GM21381 (cell line): ENCODE data around the gene EMX2.

Experiments
- ATAC-seq: cut with Tn5 transposase; IDR thresholded peaks from one replicate; pipeline ENCODE4 v1.9.1; 2021; ENCODE audit warnings: mild to moderate bottlenecking, moderate library complexity; ENCODE audit not compliant: unreplicated experiment

Gene EMX2

GRCh38 chr10:117543225-117544003 lies 868 bp downstream of the EMX2 start:
- ATAC-seq, result no peak

- no peak for ATAC-seq
Measured at GRCh38 chr10:117544004-117544701, 1.6 kb downstream of the EMX2 start.

GRCh38 chr10:117544711-117545140 lies 2.2 kb downstream of the EMX2 start:
- no peak for ATAC-seq

DNA sequence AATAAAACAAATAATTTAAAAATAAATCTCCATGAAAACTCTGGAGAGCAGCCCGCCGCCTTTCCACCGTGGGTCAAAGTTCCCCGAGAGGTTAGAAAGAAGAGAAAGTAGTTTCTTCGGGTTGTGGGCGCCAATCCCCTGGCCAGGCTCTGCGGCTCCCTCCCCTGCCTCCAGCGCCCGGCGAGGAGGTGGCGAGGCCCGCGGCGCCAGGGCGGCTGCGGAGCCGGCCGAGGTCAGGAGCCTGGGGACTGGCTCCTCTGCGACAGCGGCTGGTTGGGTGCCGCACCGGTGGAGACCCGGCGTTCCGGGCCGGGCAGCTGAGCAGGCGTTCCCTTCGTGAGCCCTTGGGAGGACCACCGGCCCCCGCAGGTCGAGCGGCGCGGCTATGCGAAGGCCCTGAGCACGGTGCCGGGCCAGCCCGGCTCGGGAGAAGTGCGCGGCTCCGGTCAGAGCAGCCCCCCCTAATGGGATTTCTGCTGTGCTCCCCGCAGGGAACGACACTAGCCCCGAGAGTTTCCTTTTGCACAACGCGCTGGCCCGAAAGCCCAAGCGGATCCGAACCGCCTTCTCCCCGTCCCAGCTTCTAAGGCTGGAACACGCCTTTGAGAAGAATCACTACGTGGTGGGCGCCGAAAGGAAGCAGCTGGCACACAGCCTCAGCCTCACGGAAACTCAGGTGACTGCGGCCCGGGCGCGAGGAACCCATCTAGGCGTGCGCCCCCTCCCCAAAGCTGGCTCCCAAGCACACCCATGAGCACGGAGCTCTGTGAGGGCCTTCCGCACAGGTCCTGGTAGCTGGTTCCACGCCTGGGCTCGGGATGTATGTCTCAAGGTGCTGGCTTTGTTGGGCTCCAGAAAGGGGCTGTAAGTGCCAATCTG lies 2.8 kb downstream of the EMX2 start:
- no peak for ATAC-seq

DNA sequence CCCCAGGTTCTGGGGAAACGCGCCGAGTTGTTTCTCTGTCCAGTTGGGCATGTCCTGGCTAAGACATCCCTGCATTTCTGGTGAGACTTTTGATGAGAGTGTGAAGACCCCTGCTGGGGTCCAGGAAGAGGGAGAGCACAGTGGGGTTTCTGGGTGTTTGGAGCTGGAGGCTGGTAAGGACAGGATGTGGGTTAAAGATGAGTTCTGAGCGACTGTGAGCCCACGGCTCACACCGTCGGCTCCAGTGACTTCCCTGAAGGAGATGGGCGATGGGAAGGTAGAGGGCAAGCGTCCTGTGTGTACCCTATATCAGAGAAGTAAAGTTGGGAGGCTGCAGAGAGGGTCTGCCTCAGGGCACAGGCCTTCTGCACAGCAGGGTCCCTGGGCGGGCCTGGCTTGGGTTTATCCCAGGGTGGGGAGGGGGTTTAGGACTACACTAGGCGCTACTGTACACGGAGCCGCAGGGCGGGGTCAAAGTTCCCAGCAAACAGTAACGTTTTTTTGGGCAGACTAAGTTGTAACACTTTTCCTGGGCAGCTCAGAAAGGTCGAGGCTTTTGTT lies 3.6 kb downstream of the EMX2 start:
- no peak for ATAC-seq

DNA sequence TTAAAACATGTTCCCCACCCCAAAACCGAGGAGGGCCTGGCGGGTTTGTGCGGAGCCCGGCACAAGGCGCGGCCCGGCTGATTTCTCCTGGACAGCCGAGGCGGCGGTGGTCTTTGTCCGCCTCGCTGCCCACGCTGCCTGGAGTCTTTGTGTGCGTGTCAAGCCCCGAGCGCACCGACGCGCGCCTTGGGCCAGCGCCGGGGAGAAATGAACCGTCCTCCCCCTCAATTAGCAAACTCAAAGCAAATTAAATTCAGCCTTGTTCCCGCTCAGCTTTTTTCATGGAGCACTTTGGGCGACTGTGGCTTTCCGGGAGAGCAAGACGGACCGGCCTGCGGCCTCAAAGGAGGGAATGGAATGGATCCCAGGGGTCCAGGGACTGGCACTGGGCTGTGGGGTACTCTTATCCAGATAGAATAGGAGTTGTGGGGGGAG lies 4.1 kb downstream of the EMX2 start:
- ATAC-seq, result no peak

DNA sequence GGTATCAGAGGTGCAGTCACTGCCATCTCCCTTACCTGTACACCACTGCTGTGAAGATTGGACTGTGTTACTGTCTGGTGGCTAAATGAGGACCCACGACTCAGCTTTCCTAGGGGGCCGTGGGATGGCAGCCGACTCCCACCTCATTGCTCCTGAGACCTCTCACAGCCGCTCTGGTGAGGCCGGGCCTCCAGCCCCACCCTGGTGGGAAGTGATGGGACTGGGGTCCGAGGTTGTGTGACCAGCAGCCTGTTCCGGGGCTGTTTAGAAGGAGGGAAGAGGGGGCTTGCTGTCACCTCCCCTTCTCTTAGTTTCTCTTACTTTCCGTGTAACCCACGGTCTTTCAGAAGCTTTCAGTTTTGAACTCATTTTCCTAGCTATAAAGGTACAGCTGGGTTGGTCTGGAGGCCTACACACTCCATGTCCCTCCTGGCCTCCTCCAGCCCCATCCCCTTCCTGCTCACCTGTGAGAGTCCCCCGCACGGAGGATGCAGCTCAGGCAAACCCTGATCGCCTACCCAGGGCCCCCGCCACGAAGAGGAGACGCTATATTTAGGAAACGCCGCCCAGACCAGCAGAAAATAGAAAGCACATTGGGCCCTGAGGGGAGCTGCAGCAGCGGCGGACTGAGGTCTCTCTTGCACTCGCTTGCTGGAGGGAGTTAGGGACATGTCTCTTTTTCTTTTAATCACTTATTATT lies 4.6 kb downstream of the EMX2 start:
- ATAC-seq, result no peak

DNA sequence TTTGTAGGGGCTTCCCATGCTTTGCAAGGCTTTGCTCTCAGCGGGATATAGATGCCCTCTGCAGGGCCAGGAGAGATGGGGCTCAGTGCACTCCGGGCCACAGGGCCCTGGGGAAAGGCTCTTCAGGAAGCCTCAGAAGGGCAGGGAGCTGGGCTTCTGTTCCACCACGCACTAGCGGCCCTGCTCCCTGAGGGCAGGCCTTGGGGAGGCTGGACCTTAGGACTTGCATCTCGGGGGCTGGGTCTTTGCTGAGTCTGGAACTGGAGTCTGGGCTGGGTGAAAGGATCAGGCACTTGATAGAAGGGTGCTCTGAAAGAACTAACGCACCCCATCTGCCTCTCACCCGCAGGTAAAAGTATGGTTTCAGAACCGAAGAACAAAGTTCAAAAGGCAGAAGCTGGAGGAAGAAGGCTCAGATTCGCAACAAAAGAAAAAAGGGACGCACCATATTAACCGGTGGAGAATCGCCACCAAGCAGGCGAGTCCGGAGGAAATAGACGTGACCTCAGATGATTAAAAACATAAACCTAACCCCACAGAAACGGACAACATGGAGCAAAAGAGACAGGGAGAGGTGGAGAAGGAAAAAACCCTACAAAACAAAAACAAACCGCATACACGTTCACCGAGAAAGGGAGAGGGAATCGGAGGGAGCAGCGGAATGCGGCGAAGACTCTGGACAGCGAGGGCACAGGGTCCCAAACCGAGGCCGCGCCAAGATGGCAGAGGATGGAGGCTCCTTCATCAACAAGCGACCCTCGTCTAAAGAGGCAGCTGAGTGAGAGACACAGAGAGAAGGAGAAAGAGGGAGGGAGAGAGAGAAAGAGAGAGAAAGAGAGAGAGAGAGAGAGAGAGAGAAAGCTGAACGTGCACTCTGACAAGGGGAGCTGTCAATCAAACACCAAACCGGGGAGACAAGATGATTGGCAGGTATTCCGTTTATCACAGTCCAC lies 5.4 kb downstream of the EMX2 start:
- ATAC-seq, result no peak

DNA sequence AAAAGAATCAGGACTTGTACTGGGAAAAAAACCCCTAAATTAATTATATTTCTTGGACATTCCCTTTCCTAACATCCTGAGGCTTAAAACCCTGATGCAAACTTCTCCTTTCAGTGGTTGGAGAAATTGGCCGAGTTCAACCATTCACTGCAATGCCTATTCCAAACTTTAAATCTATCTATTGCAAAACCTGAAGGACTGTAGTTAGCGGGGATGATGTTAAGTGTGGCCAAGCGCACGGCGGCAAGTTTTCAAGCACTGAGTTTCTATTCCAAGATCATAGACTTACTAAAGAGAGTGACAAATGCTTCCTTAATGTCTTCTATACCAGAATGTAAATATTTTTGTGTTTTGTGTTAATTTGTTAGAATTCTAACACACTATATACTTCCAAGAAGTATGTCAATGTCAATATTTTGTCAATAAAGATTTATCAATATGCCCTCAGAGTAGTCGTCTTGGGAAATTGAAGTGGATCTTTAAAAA lies 6.6 kb downstream of the EMX2 start:
- no peak for ATAC-seq

GRCh38 chr10:117550076-117550475 lies 7.5 kb downstream of the EMX2 start:
- ATAC-seq, result no peak

DNA sequence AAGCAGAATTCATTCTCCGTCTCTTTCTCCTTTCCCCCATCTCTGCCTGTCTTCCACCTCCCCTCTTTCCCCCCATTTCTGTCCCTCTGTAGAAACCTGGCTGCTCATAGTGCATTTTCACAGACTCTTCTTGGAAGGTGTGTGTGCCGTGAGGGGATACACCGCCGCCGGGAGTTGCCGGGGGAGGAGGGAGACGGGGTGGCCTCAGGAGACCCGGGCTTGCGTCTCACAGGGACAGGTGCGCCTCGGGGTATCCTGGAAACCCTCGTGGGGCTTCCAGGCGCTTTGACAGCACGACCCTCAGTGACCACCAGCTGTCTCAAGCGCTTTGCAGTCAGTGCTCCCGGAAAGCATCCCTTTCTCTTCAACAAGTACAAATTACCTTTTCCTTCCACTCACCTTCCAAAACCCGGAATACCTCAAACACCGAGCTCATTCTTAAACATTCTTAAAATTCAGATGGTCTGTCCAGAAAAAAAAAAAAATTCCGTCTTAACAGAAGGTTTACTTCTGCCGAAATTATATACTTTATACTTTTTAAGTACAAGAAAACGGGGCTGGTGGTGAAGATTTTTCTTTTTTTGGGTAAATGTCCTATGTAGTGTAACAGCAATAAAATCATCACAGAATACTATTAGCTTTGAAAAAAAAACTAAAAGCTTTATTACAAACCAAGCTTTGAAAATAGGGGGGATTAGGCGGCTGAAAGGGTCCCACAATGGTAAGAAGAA lies 8.2 kb downstream of the EMX2 start:
- no peak for ATAC-seq

GRCh38 chr10:117551330-117552155 lies 9.0 kb downstream of the EMX2 start:
- ATAC-seq, result no peak

GRCh38 chr10:117552156-117552631 lies 9.6 kb downstream of the EMX2 start:
- ATAC-seq, result no peak

DNA sequence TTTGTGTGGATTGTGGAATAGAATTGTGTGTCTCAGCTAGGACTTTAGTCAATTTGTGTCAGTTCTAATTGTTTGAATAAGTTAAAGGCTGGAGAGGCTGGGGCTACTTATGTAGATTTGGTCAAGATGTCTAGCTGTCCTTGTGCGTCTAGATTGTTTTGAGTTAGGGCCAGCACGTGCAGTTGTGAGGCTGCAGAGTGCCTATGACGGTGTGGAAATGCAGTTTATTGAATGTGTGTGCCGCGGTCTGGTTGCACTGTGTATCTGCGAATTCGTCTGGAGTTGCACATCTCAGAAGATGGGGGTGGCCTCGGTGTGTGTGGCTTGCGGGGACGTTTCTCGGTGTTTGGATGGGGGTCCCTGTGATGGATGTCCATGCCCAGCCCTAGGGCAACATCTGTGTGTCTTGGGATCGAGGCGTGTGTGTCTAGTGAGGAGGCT lies 10.2 kb downstream of the EMX2 start:
- ATAC-seq, result no peak

DNA sequence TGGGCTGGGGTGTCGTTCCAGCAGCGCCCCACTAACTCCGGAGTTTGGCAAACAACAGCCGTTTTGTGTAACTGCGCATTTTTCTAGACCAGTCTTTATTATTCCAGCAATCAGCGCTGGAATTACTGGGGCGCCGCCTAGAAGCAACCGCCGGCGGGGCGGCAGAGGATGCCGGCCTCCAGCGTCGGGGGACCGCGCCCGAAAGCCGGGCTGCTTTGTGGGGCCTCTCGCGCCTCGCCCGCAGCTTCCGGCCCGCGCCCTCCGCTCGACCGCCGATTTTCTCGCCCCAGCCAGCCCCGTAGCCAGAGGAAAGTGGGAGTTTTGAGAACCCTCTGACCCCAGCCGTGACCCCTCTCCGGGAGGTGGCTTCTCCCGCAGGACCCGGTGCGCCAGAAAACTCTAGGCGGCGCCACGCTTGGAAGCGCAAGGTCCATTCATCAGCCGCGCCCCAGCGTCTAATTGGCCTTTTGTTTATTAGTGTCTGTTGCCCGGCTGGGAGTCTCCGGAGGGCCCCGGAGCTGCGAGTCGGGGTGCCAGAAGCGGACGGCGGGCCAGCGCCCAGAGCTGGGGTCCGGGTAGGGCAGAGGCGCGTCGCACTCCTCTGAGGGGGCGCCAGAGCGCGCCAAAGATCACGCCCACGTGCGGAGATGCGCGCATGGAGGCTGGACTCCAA lies 10.7 kb downstream of the EMX2 start:
- ATAC-seq, result no peak

- ATAC-seq, result no peak
Measured at GRCh38 chr10:117553815-117554172, 11.2 kb downstream of the EMX2 start.

DNA sequence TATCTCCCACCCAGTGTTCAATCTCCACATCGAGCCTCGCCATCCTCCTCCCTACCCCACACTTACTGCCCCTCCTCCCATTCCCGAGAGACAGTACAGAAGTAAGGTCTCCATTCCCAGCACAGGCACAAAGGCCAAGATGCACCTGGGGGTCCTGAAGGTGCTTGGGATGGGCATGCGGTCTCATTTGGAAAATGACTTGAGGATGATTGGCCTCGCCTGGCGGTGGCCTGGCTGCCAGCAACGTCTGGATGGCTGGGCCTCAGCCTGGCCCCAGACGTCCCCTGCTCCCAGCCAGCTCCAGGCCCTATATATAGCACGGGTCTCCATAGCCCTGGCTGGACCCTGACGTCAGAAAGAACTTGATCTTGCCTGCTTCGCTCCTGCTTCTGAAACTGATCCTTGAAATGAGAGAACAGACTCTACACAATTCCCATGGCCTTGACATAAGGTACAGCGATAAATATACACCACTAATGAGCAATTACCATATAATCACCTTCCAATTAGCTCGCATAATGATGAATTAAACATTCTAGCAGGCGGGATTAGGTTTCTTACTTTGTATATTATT lies 11.8 kb downstream of the EMX2 start:
- no peak for ATAC-seq
